Hematopoietic multipotent progenitor cell treated with erythropoietin and hydrocortisone succinate and interleukin-3 and kit ligand, for 17 days (in vitro differentiated cells): ENCODE data around the gene DEGS2.
A peak's percentile ranks its signal among the peaks of the same experiment; 100 is the strongest.
"Not testable (repeated sequence)": the region's sequence is repeated elsewhere in the genome, so short reads cannot be mapped to it uniquely, and the experiment has no call there.

Experiments used
- DNase-seq: peaks from one replicate; pipeline ENCODE4 v3.0.0-alpha.2; 2015; ENCODE audit warnings: low spot score

DEGS2 gene

DNA sequence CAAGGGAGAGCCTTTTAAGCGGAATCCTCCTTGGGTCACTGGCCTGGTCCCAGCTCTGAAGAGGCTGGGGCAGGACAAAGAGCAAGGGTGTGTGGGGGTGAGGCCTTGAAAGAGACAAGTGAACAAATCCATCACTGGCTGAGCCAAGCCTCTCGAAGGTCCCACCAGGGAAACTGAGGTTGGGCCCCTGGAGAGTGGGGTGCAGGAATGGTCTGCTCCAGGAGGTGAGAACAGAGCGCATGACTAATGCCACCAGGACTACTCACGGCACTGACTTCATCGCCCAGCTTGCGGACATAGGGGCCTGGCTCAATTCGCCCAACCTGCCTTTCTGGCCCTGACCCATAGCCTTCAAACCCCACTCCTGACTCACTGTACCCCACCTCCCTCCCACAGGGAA, 19.2 kb upstream of the DEGS2 start:
- DNase-seq, result no peak

DNA sequence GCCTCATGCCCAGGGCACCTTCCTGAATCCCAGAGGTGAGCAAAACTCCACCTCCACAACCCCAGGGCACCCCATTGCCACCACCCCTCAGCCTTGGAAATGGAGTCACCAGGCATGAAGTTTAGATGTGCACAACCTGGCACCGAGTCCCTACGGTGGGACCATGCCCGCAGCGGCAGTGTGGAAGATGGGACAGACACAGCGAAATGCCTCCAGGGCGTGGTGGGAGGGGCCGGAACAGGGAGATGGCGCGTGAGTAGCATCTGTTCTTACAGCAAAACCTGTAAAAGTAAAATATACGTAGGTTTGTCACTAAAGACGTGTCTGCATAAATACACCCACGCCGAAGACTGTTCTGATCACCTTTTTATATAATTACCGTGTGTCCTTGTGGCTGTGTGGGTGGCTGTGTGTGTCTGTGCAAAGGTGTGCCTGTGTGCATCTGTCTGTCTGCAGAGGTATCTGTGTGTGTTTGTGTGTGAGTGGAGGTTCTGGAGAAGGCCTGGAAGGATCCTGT, 17.4 kb upstream of the DEGS2 start:
- DNase-seq, result no peak

DNA sequence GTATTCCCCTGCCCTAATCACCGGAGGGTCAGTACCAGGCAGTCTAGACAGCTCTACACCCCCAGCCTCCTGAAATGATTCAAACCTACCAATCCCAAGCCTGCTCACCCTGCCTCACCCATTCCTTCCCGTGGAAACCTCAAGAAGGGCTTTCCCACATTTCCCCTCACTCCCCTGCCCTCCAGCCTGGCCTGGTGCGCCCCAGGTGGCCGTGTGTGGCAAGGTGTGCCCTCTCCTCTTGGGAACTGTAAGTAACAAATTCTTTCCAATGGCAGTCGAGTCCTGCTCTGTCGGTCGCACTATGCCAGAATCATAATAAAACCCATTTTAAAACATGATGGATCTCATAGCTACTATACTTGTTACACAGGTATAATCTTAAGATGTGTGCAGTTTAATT, 13.9 kb upstream of the DEGS2 start:
- DNase-seq, result no peak

DNA sequence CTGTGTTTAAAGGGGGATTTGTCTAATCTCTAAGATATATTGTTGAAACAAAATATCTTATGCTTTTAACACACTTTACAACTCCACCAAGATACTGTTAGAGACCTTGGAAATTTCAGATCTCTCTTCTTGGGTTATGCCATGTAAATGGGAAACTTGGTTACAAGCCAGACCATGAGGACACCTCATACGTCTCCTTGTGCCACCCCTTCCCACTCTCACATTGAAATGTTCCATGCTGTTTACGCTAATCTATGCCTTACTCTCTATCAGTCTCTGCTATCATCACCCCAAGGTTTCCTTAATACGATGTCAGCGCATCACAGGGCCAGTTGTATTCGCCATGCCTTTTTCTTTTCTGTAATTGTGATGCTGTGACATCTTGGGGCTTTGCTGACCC, 13.4 kb upstream of the DEGS2 start:
- no peak for DNase-seq

DNA sequence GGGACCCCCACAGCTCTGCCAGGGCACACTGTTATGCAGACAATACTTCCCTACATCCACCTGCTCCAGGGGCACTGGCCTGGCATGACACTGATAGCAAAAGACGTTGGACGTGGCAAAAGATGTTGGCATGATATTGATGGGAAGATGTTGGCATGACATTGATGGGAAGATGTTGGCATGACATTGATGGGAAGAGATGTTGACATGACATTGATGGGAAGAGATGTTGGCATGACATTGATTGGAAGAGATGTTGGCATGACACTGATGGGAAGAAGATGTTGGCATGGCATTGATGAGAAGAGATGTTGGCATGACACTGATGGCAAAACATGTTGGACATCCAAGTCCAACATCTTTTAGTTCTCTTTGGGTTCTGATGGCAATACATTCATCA, 11.4 kb upstream of the DEGS2 start:
- no peak for DNase-seq

DNA sequence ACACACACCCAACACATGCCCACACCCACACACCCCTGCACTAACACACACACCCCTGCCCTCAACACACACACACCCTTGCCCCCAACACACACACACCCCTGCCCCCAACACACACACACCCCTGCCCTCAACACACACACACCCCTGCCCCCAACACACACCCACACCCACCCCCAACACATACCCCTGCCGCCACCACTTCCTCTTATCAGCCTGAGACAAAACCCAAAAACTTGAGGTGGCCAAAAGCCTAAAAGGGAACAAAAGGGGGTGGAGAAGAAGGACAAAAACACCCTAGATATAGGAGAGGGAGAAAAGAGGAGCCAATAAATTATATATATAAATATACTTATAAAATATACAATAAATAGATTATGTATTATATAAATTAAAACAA, 9.1 kb upstream of the DEGS2 start:
- DNase-seq, result no peak

DNA sequence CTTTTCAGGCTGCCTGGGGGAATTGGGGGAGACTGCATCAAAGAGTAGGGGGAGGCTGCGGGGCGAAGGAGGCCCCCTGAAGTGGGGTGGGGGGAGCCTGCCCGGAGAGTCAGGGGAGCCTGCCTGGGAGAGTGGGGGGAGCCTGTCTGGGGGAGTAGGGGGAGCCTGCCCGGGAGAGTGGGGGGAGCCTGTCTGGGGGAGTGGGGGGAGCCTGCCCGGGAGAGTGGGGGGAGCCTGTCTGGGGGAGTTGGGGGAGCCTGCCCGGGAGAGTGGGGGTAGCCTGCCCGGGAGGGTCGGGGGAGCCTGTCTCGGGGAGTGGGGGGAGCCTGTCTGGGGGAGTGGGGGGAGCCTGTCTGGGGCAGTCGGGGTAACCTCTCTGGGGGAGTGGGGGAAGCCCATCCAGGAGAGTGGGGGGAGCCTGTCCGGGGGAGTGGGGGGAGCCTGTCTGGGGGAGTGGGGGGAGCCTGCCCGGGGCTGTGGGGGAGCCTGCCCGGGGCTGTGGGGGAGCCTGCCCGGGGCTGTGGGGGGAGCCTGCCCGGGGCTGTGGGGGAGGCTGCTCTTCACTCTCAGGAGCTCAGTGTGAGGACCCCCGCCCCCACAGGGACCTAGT, 6.5 kb upstream of the DEGS2 start:
- no peak for DNase-seq

DNA sequence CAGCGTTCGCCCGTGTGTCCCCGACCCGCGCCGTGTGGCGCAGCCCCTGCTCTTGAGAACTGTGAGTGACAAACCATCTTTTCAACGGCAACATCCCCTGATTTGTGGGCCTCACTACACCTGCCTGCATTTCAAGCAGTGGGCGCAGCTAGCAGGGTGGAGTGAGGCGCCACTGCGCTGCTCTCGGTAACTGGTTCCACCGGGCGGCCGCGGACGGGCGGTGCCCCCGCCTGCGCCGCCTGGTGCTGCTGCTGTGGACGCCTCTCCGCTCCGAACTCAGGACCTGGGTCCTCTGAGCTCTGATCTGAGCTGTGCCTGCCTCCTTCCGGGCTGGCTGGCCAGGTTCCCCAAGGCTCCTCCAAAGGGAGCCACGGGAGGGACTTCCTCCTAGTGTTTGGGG, 5.9 kb upstream of the DEGS2 start:
- DNase-seq, result no peak

DNA sequence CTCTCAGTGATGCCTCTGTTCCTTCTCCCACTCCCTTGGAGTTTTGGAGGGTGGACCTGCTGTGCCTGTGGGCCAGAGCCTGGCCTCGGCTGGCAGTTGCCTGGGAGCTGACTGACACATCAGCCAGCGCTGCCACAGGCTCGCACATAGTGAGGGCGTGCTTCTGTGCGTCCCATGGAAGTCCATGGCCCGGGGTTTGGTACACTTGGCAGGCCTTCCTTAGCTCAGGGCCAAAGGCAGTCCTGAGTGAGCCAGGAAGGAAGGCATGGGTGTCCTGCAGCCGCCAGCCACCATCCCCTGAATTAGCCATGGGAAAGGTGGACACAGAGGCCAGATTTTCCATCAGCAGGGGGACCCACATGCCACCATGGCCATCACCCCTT, 1.1 kb upstream of the DEGS2 start:
- DNase-seq, result no peak

DNA sequence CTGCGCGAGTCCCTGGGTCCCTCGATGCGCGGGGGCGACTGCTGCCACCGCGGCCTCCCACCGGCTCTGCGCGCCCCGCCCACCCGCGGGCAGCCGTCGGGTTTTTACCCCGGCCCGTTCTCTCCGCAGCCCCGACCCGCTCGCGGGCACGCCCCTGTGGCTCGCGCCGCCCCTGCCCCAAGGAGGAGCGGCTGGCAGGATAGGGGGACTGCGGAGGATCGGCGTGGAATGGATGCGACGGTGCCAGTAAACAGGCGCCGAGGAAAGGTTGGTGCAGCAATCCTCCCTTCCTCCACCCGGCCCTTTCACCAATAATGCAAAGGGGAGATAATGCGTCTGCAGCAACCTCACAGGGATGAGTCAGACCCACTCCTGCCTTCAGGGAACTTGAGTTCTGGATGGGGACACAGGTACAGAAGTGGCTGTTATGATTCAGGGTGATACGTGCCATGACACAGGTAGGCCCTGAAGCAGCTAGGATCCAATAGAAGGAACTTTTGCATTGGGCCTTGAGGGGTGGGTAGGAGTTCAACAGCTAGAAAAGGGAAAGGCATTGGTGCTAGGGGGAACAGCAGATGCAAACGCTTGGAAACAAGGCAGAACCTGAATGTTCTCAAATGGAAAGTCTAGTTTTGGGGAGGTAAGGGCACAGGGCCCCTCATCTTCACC, 554 bp upstream of the DEGS2 start:
- no peak for DNase-seq

DNA sequence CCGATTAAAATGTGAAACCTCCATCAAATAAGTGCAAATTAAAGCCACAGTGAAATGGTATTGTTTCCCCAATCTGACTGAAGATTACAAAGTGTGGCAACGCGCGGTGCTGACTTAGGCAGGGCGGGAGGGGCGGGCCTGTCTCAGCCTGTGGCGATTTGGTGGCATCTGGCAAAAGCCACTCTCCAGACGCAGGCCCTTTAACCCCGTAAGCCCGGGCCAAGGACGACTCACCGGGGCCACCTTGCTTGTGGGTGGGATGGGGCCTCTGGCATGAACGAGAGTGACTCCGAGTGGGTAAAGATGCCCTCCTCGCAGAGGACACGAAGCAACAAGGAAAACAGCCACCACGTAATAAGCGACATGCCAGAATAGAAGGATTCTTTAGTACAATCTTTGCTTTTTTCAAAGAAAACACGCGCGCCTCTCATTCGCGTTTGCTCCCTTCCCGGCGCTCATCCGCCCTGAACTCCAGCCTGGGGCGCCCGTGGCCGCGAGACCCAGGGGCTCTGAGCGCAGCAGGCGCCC, 815 bp downstream of the DEGS2 start:
- DNase-seq, result no peak

DNA sequence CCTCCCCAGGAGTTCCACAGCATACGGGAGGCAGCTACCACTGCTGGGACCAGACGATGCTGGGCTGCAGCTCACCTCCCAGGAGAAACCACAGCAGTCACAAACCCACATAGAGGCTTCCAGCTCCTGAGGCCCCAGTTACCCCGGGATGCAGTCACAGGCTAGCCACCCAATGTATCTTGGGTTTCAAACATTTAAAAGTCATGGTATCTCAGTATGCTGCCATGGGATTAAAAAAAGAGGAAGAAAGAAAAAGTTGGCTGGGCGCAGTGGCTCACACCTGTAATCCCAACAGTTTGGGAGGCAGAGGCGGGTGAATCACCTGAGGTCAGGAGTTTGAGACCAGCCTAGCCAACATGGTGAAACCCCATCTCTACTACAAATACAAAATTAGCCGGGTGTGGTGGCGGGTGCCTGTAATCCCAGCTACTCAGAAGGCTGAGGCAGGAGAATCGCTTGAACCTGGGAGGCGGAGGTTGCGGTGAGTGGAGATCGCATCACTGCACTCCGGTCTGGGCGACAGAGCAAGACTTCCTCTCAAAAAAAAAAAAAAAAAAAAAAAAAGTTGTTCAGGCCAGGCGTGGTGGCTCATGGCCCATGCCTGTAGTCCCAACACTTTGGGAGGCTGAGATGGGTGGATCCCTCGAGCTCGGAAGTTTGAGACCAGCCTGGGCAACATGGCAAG, 1.8 kb downstream of the DEGS2 start:
- DNase-seq, result not testable (repeated sequence)

DNA sequence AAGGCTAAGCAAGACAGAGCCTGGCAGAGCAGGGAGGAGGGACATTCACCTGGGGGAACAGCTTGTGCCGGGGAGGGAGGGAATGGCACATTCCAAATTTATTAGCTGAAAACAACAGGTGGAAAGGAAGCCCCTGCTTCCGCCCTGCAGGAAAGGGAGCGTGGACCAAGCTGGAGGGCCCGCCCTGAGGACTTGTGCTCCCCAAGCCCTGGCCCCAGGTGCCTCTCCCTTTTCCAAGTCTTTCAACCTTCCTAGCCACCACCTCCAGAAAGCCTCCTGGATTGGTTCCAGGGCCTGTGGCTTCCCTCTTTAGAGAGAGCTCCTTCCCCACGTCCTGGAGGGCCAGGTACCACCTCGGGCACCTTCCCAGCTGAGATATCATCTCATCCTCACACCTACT, 2.7 kb downstream of the DEGS2 start:
- no peak for DNase-seq

DNA sequence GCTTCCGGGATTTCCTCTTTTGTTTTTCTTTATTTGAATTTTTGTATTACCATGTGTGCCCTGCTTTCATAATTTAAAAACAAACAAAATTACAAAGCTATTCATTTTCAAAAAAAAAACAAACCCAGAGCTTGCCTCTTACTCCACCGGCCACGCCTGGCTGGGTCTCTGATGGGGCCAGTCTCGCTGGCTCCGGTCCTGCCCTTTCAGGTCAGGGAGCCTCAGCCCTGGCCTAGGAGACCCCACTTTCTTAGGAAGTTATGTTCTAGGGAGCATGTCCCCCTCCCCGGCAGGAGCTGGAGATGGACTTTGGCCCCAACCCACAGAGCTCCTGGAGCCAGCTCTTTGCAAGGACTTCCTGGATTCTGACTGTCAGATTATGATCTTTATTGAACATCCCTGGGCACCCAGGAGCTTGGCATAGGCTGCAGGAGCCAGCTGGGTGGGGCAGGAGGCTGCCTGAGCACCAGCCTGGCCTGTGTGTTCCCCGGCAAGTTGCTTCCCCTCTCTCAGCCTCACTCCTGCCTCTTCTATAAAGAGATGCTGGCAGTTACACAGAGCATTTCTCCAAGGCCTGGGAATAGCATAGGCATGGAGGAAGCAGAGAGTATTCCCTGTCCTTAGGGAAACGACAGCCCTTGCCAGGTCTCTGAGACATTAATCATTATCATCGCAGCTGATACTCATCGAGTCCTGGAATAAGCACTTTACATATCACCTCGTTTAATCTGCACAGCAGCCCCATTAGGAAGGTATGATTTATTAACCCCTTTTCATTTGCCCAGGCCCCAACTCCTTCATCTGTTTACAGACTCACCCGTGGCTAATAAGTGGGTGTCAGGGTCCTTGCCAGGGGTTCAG, 3.5 kb downstream of the DEGS2 start:
- DNase-seq, result no peak

DNA sequence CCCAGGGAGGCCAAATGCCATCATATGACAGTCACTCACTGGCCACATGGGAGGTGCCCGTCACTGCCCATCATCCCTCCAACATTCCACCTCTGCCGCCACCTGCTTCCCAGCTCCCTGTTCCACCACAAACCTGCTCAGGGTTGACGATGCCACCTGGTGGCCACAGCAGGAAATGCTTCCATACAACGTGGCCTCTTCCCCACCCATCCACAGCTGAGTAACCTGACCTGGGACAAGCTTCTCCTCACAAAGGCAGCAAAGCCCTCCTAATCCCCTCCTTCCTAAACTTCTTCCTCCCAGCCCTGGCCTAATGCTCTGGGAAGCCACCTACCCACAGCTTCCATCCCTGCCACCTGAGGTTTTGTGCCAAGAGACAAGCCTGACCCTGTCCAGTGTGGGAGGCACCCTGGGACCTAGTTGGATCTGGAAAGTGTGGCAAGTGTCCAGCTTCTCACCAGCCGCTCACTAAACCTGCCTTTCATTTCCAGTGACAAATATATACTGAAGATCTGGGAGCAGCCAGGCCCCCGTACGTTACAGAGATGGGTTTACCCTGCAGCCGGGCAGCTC, 4.3 kb downstream of the DEGS2 start:
- peak; percentile 60 for DNase-seq

DNA sequence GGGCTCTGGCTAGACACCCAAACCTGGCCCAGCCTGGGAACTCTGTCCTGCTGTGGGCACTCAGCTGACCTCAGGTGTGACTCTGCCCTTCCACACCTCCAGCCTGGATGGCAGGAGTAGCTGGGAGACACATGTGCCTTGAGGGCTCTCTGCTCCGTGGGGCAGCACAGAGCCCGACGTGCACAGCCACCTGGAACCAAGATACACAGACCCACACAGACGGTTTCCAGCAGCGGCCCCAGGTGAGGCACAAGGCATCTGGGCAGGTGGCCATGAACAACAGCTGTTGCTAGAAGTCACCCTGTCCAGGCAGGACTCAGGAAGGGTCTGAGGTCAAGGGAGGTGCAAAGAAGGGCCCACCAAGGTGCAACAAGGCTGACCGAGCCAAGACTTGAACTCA, 5.9 kb downstream of the DEGS2 start:
- DNase-seq, result no peak

DNA sequence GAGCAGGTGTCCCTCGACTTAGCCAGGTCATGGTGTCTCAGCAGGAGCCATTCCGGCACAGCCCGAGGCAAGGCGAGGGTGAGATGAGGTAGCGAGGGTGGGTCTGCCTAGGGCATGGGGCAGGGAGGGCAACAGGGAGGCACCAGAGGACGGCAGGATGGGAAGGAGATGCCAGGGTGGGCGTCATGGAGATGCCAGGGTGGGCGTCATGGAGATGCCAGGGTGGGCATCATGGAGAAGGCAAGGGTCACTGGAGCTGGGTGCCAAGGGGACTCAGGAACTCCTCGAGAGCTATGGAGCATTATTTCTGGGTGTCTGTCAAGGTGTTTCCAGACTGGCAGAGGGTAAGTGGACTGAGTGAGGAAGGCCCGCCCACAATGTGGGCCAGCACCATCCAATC, 7.4 kb downstream of the DEGS2 start:
- no peak for DNase-seq

DNA sequence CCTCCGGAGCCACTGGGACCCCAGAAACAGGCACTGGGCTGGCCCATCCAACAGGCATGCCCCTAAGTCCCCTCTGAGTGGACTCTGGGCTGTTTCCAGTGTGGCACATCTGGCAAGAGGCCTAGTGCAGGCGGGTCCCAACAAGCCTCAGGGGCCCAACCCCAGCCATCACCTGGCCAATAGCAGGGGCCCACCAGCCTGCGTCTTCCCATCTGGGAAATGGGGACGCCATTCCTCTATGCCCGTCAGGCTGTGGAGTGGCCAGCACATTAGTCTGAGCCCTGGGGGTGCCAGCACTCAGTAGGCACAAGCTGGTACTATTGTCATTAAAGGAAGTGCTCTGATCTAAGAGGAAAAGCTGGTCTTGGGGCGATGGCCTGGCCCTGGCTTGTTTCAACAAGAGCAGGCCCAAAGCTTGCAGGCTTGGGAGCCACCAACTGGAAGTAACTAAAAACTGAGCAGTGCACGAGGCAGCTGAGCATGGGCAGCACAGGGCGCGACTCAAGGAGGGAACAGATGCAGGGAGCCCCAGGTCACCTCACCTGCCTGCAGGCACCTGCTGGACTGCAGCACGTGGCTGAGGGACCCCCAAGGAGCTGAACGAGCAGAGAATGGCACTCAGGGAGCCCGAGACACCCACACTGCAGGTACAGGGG, 8.4 kb downstream of the DEGS2 start:
- no peak for DNase-seq

DNA sequence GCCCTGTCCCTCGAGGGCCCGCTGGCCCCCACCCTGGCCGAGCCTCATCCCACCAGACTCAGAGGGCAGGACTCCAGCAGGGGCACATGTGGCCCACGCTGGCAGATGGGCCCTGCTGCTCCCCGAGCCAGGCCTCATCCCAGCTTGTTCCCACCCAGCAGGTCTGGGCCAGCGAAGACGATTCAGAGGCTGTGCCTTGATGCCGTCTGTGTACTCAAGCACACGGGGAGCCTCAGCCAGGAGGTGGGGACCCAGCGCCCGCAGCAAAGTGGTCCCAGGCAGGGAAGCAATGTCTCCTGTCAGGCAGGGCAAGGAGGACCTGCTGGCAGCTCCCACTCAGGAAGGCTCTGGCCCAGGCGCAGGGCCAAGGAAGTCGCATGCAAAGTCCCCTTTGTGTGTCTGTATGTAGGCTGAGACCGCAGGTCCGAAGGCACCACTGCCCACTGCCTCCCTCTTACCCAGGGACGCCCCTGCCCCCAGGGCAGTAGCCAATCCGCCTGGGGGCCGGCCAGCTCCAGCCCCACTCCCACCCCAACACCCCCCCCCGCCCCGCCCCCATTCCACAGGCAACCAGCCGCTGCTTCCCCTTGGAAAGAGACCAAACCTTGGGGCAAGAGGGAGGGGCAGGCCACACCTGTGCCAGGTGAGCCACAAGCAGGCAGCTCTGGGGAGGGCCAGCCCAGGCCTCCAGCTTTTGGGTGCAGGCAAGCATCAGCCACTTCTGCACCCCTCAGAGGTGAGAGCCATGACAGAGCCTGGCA, 9.4 kb downstream of the DEGS2 start:
- DNase-seq, result no peak

DNA sequence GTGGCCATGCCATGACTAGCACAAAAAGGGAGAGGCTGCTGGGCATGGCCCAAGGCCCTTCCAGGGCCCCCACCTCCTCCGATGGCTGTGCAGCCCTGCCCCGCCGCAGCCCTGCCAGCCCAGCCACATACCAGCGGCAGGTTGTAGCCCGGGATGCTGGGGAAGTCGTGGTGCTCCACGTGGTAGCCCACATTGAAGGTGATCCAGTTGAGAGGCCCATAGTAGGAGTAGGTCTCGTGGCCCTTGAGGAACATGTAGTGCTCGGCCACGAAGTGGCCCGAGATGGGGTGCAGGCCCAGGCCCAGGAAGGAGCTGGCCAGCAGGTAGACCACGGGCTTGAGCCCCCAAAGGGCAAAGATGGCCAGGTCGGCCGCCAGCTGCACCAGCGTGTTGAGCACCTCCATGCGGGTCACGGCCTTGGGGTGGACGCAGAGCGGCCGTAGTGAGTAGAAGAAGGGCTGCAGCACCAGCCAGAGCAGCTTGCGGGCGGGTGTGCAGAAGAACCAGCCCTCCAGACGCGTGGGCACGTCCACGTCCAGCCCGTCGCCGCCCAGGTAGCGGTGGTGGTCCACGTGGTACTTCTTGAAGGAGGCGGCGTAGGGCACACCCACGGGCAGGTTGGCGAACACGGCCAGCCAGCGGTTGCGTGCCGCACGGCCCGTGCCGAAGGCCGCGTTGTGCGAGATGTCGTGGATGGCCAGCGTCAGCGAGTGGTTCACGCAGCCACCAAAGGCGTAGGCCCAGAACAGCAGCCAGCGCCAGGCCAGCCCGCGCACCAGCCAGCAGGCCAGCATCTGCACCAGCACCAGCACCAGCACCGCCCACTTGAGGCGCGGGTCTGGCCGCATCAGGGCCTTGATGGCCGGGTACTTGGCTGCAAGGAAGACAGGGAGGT, 10.4 kb downstream of the DEGS2 start:
- DNase-seq, result no peak
